ENCODE results near the gene COL11A2. TPM values are rescaled to one million over a fixed set of nuclear protein-coding genes. Genes with fewer than 3 reads are reported as not detected.

COL11A2 gene
- total RNA-seq, 1 experiment from 2014 or later = 0.91 TPM

DNA sequence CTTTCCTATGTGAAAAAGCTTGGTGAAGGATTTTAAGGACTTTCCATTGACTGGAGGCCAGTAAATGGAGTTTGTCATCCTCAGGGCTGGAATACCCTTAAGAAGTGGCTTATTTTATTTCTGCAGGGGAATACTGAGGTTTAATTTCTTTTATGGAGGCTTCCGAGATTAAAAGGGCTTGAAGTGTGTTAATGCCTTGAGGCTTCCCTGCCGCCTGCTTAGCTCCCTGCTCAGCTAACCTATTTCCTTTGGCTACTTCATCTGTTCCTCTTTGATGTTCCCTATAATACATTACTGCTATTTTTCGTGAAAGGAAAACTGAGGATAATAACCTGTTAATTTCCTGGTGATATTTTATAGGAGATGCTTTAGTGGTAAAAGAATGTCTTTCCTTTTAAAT is 72.3 kb downstream of the COL11A2 start:
- Mint-ChIP-seq H3K36me3 (ENCODE audit: insufficient read depth, unreplicated experiment) (no peaks in the 10 kb centered on the region), H3K9me3 (ENCODE audit: unreplicated experiment) (peaks cover 9% of the 10 kb centered on the region), H3K27me3 (ENCODE audit: insufficient read depth, unreplicated experiment) (peaks cover 77% of the 10 kb centered on the region), H3K4me3 (ENCODE audit: unreplicated experiment) (no peak overlapping the region), H3K27ac (ENCODE audit: low read depth, unreplicated experiment) (no peak overlapping the region), H3K4me1 (ENCODE audit: insufficient read depth, unreplicated experiment) (no peaks in the 10 kb centered on the region)
- no TSS peak for BruUV-seq (replicated peaks)
- intact Hi-C loops (cut with micrococcal nuclease) = loop anchor here (5.0 kb wide), 1 partner anchor 42 kb away; no protein-coding TSS in a partner anchor
- TF ChIP-seq CTCF (IDR thresholded peaks at IDR 0.05; ENCODE audit: unreplicated experiment) = no peak
- CTCF ChIA-PET = interaction anchor here (0.6 to 5.7 kb wide), 13 partner anchors 10 to 179 kb away, joined by 3 to 63 read pairs (median 4); no protein-coding TSS in a partner anchor
- POLR2A ChIA-PET = interaction anchor here (0.7 to 1.1 kb wide), 3 partner anchors 10 to 306 kb away, joined by 3 to 7 read pairs (median 3); no protein-coding TSS in a partner anchor
- DNase-seq (ENCODE audit: unreplicated experiment) = no peak

- peak; percentile 53 for TF ChIP-seq CTCF (IDR thresholded peaks at IDR 0.05; ENCODE audit: unreplicated experiment)
- Mint-ChIP-seq H3K27me3 (ENCODE audit: insufficient read depth, unreplicated experiment) (peaks cover 84% of the 10 kb centered on the region), H3K4me3 (ENCODE audit: unreplicated experiment) (no peak overlapping the region), H3K36me3 (ENCODE audit: insufficient read depth, unreplicated experiment) (no peaks in the 10 kb centered on the region), H3K9me3 (ENCODE audit: unreplicated experiment) (peaks cover 2% of the 10 kb centered on the region), H3K27ac (ENCODE audit: low read depth, unreplicated experiment) (no peak overlapping the region), H3K4me1 (ENCODE audit: insufficient read depth, unreplicated experiment) (no peaks in the 10 kb centered on the region)
- intact Hi-C loops (cut with micrococcal nuclease) = loop anchor here (1.0 to 2.0 kb wide), 3 partner anchors 30 to 130 kb away; no protein-coding TSS in a partner anchor
- peak; percentile 62 for DNase-seq (ENCODE audit: unreplicated experiment)
- ChIA-PET POLR2A (no interaction called here), CTCF (interaction anchor here (0.7 to 5.7 kb wide), 10 partner anchors 9 to 228 kb away, joined by 3 to 63 read pairs (median 4); no protein-coding TSS in a partner anchor)
- BruUV-seq (replicated peaks) = no TSS peak
Measured at GRCh38 chr6:33118525-33119123, 73.6 kb downstream of the COL11A2 start.

DNA sequence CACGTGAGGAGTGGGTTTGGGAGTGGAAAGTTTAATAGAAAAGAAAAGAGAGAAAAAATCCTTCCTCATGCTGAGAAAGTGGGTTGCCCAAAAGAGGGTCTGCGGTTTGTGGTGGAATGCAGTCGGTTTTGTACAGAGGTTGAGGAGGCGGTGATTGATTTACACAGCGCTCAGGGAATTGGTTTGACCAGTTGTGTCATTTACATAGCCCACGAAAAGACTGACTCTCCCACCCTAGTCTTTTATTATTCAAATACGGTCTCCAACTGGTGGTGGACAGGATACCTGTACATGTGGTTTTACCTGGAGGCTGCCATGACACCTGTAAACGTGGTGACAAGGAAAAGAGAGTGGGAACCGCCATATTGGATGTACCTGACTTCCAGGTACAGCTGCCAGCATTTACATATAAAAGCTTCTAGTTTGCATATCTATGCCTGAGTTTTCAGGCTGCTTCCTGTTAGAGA is 74.4 kb downstream of the COL11A2 start:
- Mint-ChIP-seq H3K27ac (ENCODE audit: low read depth, unreplicated experiment) (no peak overlapping the region), H3K36me3 (ENCODE audit: insufficient read depth, unreplicated experiment) (no peaks in the 10 kb centered on the region), H3K9me3 (ENCODE audit: unreplicated experiment) (no peaks in the 10 kb centered on the region), H3K4me1 (ENCODE audit: insufficient read depth, unreplicated experiment) (no peaks in the 10 kb centered on the region), H3K27me3 (ENCODE audit: insufficient read depth, unreplicated experiment) (peaks cover 88% of the 10 kb centered on the region), H3K4me3 (ENCODE audit: unreplicated experiment) (no peak overlapping the region)
- no peak for TF ChIP-seq CTCF (IDR thresholded peaks at IDR 0.05; ENCODE audit: unreplicated experiment)
- no peak for DNase-seq (ENCODE audit: unreplicated experiment)
- intact Hi-C loops (cut with micrococcal nuclease) = loop anchor here (1.0 to 2.0 kb wide), 3 partner anchors 30 to 131 kb away; no protein-coding TSS in a partner anchor
- CTCF ChIA-PET = interaction anchor here (0.6 to 5.7 kb wide), 8 partner anchors 14 to 278 kb away, joined by 3 to 63 read pairs (median 5); no protein-coding TSS in a partner anchor
- POLR2A ChIA-PET = no interaction called here
- BruUV-seq (replicated peaks) = no TSS peak

- Mint-ChIP-seq H3K4me3 (ENCODE audit: unreplicated experiment) (no peak overlapping the region), H3K4me1 (ENCODE audit: insufficient read depth, unreplicated experiment) (no peaks in the 10 kb centered on the region), H3K9me3 (ENCODE audit: unreplicated experiment) (no peaks in the 10 kb centered on the region), H3K27me3 (ENCODE audit: insufficient read depth, unreplicated experiment) (peaks cover 92% of the 10 kb centered on the region), H3K27ac (ENCODE audit: low read depth, unreplicated experiment) (no peak overlapping the region), H3K36me3 (ENCODE audit: insufficient read depth, unreplicated experiment) (no peaks in the 10 kb centered on the region)
- intact Hi-C loops (cut with micrococcal nuclease) = no loop called here
- no TSS peak for BruUV-seq (replicated peaks)
- POLR2A ChIA-PET = interaction anchor here (0.7 to 0.9 kb wide), 2 partner anchors 73 to 131 kb away, joined by 3 read pairs; no protein-coding TSS in a partner anchor
- DNase-seq (ENCODE audit: unreplicated experiment) = no peak
- CTCF ChIA-PET = interaction anchor here (0.6 to 5.7 kb wide), 11 partner anchors 15 to 282 kb away, joined by 3 to 63 read pairs (median 4); partner anchors contain the start of genes HLA-DMA and HLA-DMB
- no peak for TF ChIP-seq CTCF (IDR thresholded peaks at IDR 0.05; ENCODE audit: unreplicated experiment)
Measured at GRCh38 chr6:33116841-33117711, 75.2 kb downstream of the COL11A2 start.

Data from MCF 10A (cell line).